BLaER1 (cell line): ENCODE measurements around the gene EHD1.
A peak's percentile ranks its signal among the peaks of the same experiment; 100 is the strongest.

Experiments used
- H3K27ac ChIP-seq: shearing (Covaris generic); formaldehyde crosslinking; 2 replicates; pipeline ENCODE4 v1.8.1; 2022
- H3K27me3 ChIP-seq: shearing (Covaris generic); formaldehyde crosslinking; 2 replicates; pipeline ENCODE4 v1.8.1; 2022
- H3K36me3 ChIP-seq: shearing (Covaris generic); formaldehyde crosslinking; 2 replicates; pipeline ENCODE4 v1.8.1; 2022
- H3K4me1 ChIP-seq: shearing (Covaris generic); formaldehyde crosslinking; 2 replicates; pipeline ENCODE4 v1.8.1; 2022
- H3K4me2 ChIP-seq: shearing (Covaris generic); formaldehyde crosslinking; 2 replicates; pipeline ENCODE4 v1.8.1; 2022
- H3K4me3 ChIP-seq: shearing (Covaris generic); formaldehyde crosslinking; 2 replicates; pipeline ENCODE4 v1.8.1; 2022
- H3K9ac ChIP-seq: shearing (Covaris generic); formaldehyde crosslinking; 2 replicates; pipeline ENCODE4 v1.8.1; 2022
- H3K9me3 ChIP-seq: shearing (Covaris generic); formaldehyde crosslinking; 2 replicates; pipeline ENCODE4 v1.8.1; 2022
- H4K20me1 ChIP-seq: shearing (Covaris generic); formaldehyde crosslinking; 2 replicates; pipeline ENCODE4 v1.8.1; 2022
- Cebpa-rat ChIP-seq: shearing (Covaris generic); IDR thresholded peaks from 2 replicates; pipeline ENCODE4 v1.8.1; 2022

The EHD1 gene

GRCh38 chr11:64892411-64892831 lies 14.0 kb upstream of the EHD1 start:
- no peak for TF ChIP-seq Cebpa-rat
- Histone ChIP-seq H4K20me1 (no peaks in the 10 kb centered on the region), H3K9ac (peak overlapping the region; percentile 77), H3K4me2 (peak overlapping the region; percentile 92), H3K27me3 (no peaks in the 10 kb centered on the region), H3K36me3 (peaks cover 30% of the 10 kb centered on the region), H3K9me3 (no peaks in the 10 kb centered on the region), H3K4me3 (peak overlapping the region; percentile 20; the same call in 1 of the 2 replicates), H3K27ac (peak overlapping the region; percentile 88), H3K4me1 (peaks cover 89% of the 10 kb centered on the region)

- Histone ChIP-seq H3K9me3 (no peaks in the 10 kb centered on the region), H3K9ac (peak overlapping the region; percentile 77), H3K27ac (peak overlapping the region; percentile 88), H3K4me1 (peaks cover 89% of the 10 kb centered on the region), H3K27me3 (no peaks in the 10 kb centered on the region), H4K20me1 (no peaks in the 10 kb centered on the region), H3K4me3 (no peak overlapping the region), H3K36me3 (peaks cover 25% of the 10 kb centered on the region), H3K4me2 (peak overlapping the region; percentile 92)
- TF ChIP-seq Cebpa-rat = no peak
These were observed 13.5 kb upstream of the EHD1 start for GRCh38 chr11:64891880-64892279.

DNA sequence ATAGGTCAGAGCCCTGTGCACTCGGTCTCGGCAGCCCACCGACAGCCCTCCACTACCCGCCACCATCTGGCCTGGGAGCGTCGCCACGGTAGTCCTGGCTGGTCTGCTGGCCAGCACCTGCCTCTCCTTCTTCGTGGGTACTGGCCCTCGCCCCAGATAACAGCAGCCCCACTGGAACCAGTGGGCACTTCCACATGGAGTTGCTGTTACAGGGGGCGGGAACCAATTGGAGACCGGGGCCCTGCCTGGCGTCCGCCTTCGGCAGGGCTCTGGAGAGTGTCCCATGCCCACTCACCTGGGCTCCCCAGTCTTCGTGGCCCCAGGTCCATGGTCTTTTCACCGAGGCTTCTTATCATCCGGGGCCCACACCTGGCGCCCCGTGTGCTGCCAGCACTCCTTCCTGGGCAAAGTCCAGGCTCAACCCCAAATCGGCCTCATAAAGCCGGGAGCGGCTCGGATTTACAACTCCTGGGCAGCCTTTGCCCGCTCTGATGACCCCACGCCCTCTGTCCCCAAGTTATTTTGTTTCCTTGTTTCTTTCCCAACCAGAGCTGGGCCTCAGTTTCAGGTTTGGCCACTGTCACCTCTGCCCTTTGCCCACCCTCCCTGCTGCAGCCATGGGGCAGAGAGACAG lies 12.9 kb upstream of the EHD1 start:
- Histone ChIP-seq H4K20me1 (no peaks in the 10 kb centered on the region), H3K4me3 (no peak overlapping the region), H3K27ac (peak overlapping the region; percentile 88), H3K4me1 (peaks cover 85% of the 10 kb centered on the region), H3K9me3 (no peaks in the 10 kb centered on the region), H3K9ac (peak overlapping the region; percentile 77), H3K27me3 (no peaks in the 10 kb centered on the region), H3K4me2 (peak overlapping the region; percentile 92), H3K36me3 (peaks cover 20% of the 10 kb centered on the region)
- no peak for TF ChIP-seq Cebpa-rat

- Histone ChIP-seq H3K27me3 (no peaks in the 10 kb centered on the region), H3K9ac (0 out of 2 replicates have a peak overlapping the region, but pooled peaks have one; percentile 34), H3K4me3 (no peak overlapping the region), H3K9me3 (no peaks in the 10 kb centered on the region), H3K36me3 (peaks cover 12% of the 10 kb centered on the region; the same call in 1 of the 2 replicates), H3K4me2 (peak overlapping the region; percentile 92), H3K27ac (peak overlapping the region; percentile 88), H3K4me1 (peaks cover 84% of the 10 kb centered on the region), H4K20me1 (no peaks in the 10 kb centered on the region)
- no peak for TF ChIP-seq Cebpa-rat
These were observed 12.1 kb upstream of the EHD1 start for GRCh38 chr11:64890522-64890939.

DNA sequence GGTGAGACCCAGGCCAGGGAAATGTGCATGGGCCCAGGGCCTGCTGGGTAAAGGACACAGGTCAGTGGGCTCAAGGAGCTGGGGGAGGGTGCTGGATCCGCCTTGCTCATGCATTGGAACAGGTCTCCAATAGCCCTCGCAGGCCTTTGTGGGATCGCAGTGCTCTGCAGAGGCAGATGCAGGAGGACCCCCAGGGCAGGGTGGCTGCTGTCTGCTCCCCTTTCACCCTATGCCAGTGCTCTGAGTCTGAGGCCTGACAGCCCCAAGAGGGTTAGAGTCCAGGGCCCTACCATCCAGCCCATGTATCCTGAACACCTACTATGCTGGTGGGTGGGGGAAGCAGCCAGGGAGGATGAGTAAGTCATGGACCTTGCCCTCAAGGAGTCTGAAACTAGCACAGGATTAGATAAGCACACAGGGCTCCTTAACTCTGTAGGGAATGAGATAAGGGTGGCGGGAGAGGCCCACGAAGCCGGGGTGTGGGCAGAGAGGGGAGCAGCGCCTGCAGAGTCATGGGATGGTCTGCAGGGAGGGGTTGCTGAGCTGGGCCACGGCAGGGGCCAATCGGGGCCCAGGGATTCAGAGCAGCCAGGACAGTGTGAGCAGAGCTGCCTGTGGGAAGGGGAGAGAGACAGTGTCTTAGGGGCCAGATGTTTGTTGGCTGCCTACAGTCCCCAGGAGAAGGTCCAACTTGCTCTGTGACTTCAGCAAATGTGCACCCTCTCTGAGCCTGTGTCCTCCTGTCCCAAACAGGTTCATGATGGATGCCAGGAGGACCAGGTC lies 10.5 kb upstream of the EHD1 start:
- Histone ChIP-seq H3K4me2 (peak overlapping the region; percentile 92), H3K4me3 (no peak overlapping the region), H3K36me3 (no peaks in the 10 kb centered on the region), H3K9me3 (no peaks in the 10 kb centered on the region), H3K27me3 (no peaks in the 10 kb centered on the region), H4K20me1 (no peaks in the 10 kb centered on the region), H3K9ac (peak overlapping the region; percentile 64; the same call in 1 of the 2 replicates), H3K27ac (peak overlapping the region; percentile 75), H3K4me1 (peaks cover 91% of the 10 kb centered on the region)
- no peak for TF ChIP-seq Cebpa-rat

DNA sequence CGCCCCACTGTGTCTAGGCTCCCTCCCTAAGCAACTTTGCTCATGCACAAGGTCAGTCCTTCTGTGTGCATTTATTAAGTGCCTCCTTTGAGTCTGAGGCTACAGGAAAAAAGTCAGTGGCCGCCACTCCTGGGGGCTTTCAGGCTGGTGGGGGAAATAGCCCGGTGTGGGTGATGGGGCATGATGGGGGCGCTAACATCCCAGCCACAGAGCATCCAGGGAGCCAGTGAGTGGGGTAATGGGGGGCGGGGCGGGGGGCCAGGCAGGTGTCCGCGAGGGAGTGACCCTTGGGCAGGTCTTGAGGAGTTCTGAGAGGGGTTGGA lies 9.9 kb upstream of the EHD1 start:
- TF ChIP-seq Cebpa-rat = no peak
- Histone ChIP-seq H3K9me3 (no peaks in the 10 kb centered on the region), H3K36me3 (no peaks in the 10 kb centered on the region), H3K9ac (peak overlapping the region; percentile 64; the same call in 1 of the 2 replicates), H3K27me3 (no peaks in the 10 kb centered on the region), H4K20me1 (no peaks in the 10 kb centered on the region), H3K4me2 (peak overlapping the region; percentile 92), H3K4me3 (peak overlapping the region; percentile 47), H3K27ac (peak overlapping the region; percentile 75), H3K4me1 (peaks cover 91% of the 10 kb centered on the region)

DNA sequence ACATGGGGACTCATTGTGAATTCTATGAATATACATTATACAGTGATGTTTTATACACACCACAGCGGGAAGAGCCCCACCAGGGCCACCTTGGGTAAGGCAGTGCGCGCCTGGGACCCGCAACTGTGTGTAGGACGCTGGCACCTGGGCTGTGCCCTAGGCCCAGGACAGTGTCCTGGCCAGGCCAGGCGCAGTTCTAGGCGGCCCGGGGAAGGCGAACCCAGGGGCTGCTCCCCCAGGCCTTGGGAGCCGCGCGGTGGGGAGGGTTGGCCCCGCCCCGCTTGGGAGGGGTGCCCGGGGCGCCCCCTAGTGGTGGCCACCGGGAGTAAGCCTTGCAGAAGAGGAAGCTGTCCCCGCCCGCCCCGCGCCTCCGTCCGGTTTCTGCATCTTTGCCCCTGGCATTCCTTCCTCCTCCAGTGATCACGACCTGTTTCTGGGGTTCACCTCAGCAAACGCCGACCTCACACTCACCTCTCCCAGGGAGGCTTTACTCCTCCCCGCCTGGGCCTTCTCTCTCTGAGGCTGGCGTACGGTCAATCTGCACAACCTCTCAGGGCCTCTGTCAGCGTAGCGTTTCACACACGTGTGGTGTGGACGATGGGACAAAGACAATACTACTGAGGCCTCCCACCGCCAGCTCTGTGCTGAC lies 9.5 kb upstream of the EHD1 start:
- peak overlapping the region; percentile 64; the same call in 1 of the 2 replicates for H3K9ac ChIP-seq

GRCh38 chr11:64887234-64887756 lies 8.9 kb upstream of the EHD1 start:
- Histone ChIP-seq H3K9me3 (no peaks in the 10 kb centered on the region), H3K4me1 (peaks cover 91% of the 10 kb centered on the region), H4K20me1 (no peaks in the 10 kb centered on the region), H3K27ac (peak overlapping the region; percentile 75), H3K4me3 (no peak overlapping the region), H3K27me3 (no peaks in the 10 kb centered on the region), H3K36me3 (no peaks in the 10 kb centered on the region), H3K4me2 (peak overlapping the region; percentile 92), H3K9ac (no peak overlapping the region; the same call in 1 of the 2 replicates)
- no peak for TF ChIP-seq Cebpa-rat

More for the DNA sequence above, 9.5 kb upstream of the EHD1 start:
- peak overlapping the region; percentile 75 for H3K27ac ChIP-seq
- no peaks in the 10 kb centered on the region for H3K9me3 ChIP-seq
- no peaks in the 10 kb centered on the region for H3K27me3 ChIP-seq
- peaks cover 91% of the 10 kb centered on the region for H3K4me1 ChIP-seq
- H3K4me3 ChIP-seq = peak overlapping the region; percentile 47
- TF ChIP-seq Cebpa-rat = no peak
- H3K36me3 ChIP-seq = no peaks in the 10 kb centered on the region
- peak overlapping the region; percentile 92 for H3K4me2 ChIP-seq
- H4K20me1 ChIP-seq = no peaks in the 10 kb centered on the region

- H3K4me2 ChIP-seq = peak overlapping the region; percentile 63; the same call in 1 of the 2 replicates
These were observed 7.2 kb upstream of the EHD1 start for GRCh38 chr11:64885367-64886286.

More at GRCh38 chr11:64885367-64886286, 7.2 kb upstream of the EHD1 start:
- Histone ChIP-seq H3K4me1 (peaks cover 91% of the 10 kb centered on the region), H3K9ac (no peak overlapping the region), H3K36me3 (no peaks in the 10 kb centered on the region), H3K4me3 (no peak overlapping the region), H4K20me1 (no peaks in the 10 kb centered on the region), H3K27ac (no peak overlapping the region), H3K9me3 (no peaks in the 10 kb centered on the region), H3K27me3 (no peaks in the 10 kb centered on the region)
- peak; percentile 58; the same call in 1 of the 2 replicates for TF ChIP-seq Cebpa-rat
